Measurements from ENCODE around the gene SARNP. TPM values are rescaled to one million over a fixed set of nuclear protein-coding genes. Genes with fewer than 3 reads are reported as not detected.

SARNP gene
- total and polyA plus RNA-seq, 9 of the 15 experiments (the other 6 are each of a cell fraction or from before 2014, with no cell fraction given) = 70.1 to 400 (median 198) TPM

- no TSS peak for BruUV-seq (replicated peaks)
- H3K27me3 ChIP-seq (ENCODE audit: control insufficient read depth in 2 of 2, insufficient read depth in 2 of 2, low read length in 2 of 2) = no peaks in the 10 kb centered on the region
- H3K9me1 ChIP-seq (ENCODE audit: control insufficient read depth, insufficient read depth, low read length) = no peaks in the 10 kb centered on the region
- peaks cover 23% of the 10 kb centered on the region for H3K79me2 ChIP-seq (ENCODE audit: control insufficient read depth, insufficient read depth, low read length)
- no peak for ATAC-seq
- H3K27ac ChIP-seq (ENCODE audit: extremely low read depth, low read depth, low read length) = no peak overlapping the region
- in situ Hi-C loops (cut with MboI) = no loop called here
- WGBS (ENCODE audit: insufficient coverage, low coverage, missing lambda C conversion rate) = 81% methylated on average over 10 of the region's 10 CpGs
- 0 out of 4 replicates have a peak overlapping the region, but pooled peaks of 1 of the 2 experiments have one; percentile 47 for H3K9ac ChIP-seq (ENCODE audit: insufficient read depth in 1 of 2, low read depth in 2 of 2, low read length in 2 of 2)
- H3K36me3 ChIP-seq (ENCODE audit: control insufficient read depth, insufficient read depth, low read length) = peaks cover 42% of the 10 kb centered on the region
- no peak overlapping the region for H2AFZ ChIP-seq (ENCODE audit: low read depth, low read length)
- no peak for FAIRE-seq
- POLR2A ChIA-PET = interaction anchor here (0.6 to 1.5 kb wide), 3 partner anchors 11 to 277 kb away, joined by 3 to 5 read pairs (median 3); no protein-coding TSS in a partner anchor
- no peak overlapping the region for H3K4me3 ChIP-seq
- H3K4me2 ChIP-seq (ENCODE audit: insufficient read depth, low read length) = no peak overlapping the region
- peaks cover 22% of the 10 kb centered on the region; the same call in 1 of the 2 replicates for H4K20me1 ChIP-seq (replicated peaks; ENCODE audit: control insufficient read depth, insufficient read depth, low read length)
- no peaks in the 10 kb centered on the region for H3K9me3 ChIP-seq (replicated peaks; ENCODE audit: control insufficient read depth, insufficient read depth, low read depth, low read length)
- no peak for DNase-seq (ENCODE audit: extremely low read depth in 1 of 4, low spot score in 3 of 4)
- CTCF ChIA-PET (ENCODE audit: low intra/inter-chr PET ratio) = interaction anchor here (1.0 to 3.1 kb wide), 2 partner anchors 14 to 73 kb away, joined by 4 to 20 read pairs; no protein-coding TSS in a partner anchor
- intact Hi-C loops (cut with micrococcal nuclease) = loop anchor here (1.0 kb wide), 2 partner anchors 14 to 64 kb away; no protein-coding TSS in a partner anchor
- H3K4me1 ChIP-seq (replicated peaks in 1 of 2; ENCODE audit: control insufficient read depth in 2 of 2, insufficient read depth in 2 of 2, low read length in 2 of 2) = peaks cover 13 to 36% of the 10 kb centered on the region in 2 experiments; a peak in 4 of 5 replicates
- TF ChIP-seq THRAP3 (IDR thresholded peaks at IDR 0.05; ENCODE audit: borderline replicate concordance) (no peak), MTF1 (CRISPR knock-in tag; IDR thresholded peaks at IDR 0.05; ENCODE audit: borderline replicate concordance) (no peak), ZNF668 (CRISPR knock-in tag; IDR thresholded peaks at IDR 0.05) (no peak), E2F6 (IDR thresholded peaks at IDR 0.05; ENCODE audit: borderline replicate concordance in 1 of 2, extremely low read depth in 1 of 2, insufficient read depth in 1 of 2, insufficient read length in 1 of 2, low read depth in 1 of 2, low read length in 1 of 2, poor library complexity in 1 of 2, severe bottlenecking in 1 of 2) (no peak), HDAC1 (IDR thresholded peaks at IDR 0.05) (no peak), CBX2 (IDR thresholded peaks at IDR 0.05; ENCODE audit: insufficient read depth, low read length, poor library complexity, severe bottlenecking) (no peak), MYNN (IDR thresholded peaks at IDR 0.05) (no peak; the same call in 1 of the 2 replicates), MYNN (CRISPR knock-in tag; IDR thresholded peaks at IDR 0.05) (no peak), RREB1 (CRISPR knock-in tag; IDR thresholded peaks at IDR 0.05) (no peak), NELFE (IDR thresholded peaks at IDR 0.05; ENCODE audit: insufficient read depth, insufficient read length) (no peak), THRA (IDR thresholded peaks at IDR 0.05) (no peak), POLR2G (IDR thresholded peaks at IDR 0.05; ENCODE audit: low read depth, low read length) (peak; percentile 76), GATAD2A (IDR thresholded peaks at IDR 0.05) (no peak)
Observed at GRCh38 chr12:55723516-55724225, 93.9 kb downstream of the SARNP start.

Measured in K562 (cell line).